ENCODE measurements around the gene HECW1. TPM values are rescaled to one million over a fixed set of nuclear protein-coding genes. Genes with fewer than 3 reads are reported as not detected.
"Not testable (repeated sequence)": the region's sequence is repeated elsewhere in the genome, so short reads cannot be mapped to it uniquely, and the experiment has no call there.

The HECW1 gene
- 0.46 and 0.82 TPM in 2 replicates for total RNA-seq

GRCh38 chr7:43112459-43112940 is at the start of gene HECW1:
TSS of gene HECW1 (plus strand) at chr7:43112647. CDS start at chr7:43243906, 131,259 bp downstream.
- peak within 1 kb of the TSS; percentile 32 for H3K4me3 ChIP-seq (ENCODE audit: low read depth, low read length)
- peaks cover 47% of the 10 kb centered on the region for H3K27me3 ChIP-seq (ENCODE audit: control insufficient read depth, insufficient read depth, low read length)
- no peak for TF ChIP-seq CTCF (IDR thresholded peaks at IDR 0.05; ENCODE audit: insufficient read depth, low read length, poor library complexity, severe bottlenecking)
- no peaks in the 10 kb centered on the region for H3K36me3 ChIP-seq (ENCODE audit: control insufficient read depth, insufficient read depth, low read length)
- DNase-seq (ENCODE audit: low read depth) = no peak

- DNase-seq (ENCODE audit: low read depth) = no peak
- H3K4me3 ChIP-seq (ENCODE audit: low read depth, low read length) = no peak overlapping the region
- H3K36me3 ChIP-seq (ENCODE audit: control insufficient read depth, insufficient read depth, low read length) = no peaks in the 10 kb centered on the region
- peak; percentile 49 for TF ChIP-seq CTCF (IDR thresholded peaks at IDR 0.05; ENCODE audit: insufficient read depth, low read length, poor library complexity, severe bottlenecking)
- H3K27me3 ChIP-seq (ENCODE audit: control insufficient read depth, insufficient read depth, low read length) = no peaks in the 10 kb centered on the region
These were observed 40.8 kb upstream of the HECW1 start for GRCh38 chr7:43071604-43072003.

GRCh38 chr7:43072530-43072929 is 39.9 kb upstream of the HECW1 start:
- Histone ChIP-seq H3K27me3 (ENCODE audit: control insufficient read depth, insufficient read depth, low read length) (no peaks in the 10 kb centered on the region), H3K4me3 (ENCODE audit: low read depth, low read length) (no peak overlapping the region), H3K36me3 (ENCODE audit: control insufficient read depth, insufficient read depth, low read length) (no peaks in the 10 kb centered on the region)
- DNase-seq (ENCODE audit: low read depth) = no peak
- TF ChIP-seq CTCF (IDR thresholded peaks at IDR 0.05; ENCODE audit: insufficient read depth, low read length, poor library complexity, severe bottlenecking) = no peak

GRCh38 chr7:43073811-43074210 is 38.6 kb upstream of the HECW1 start:
- not testable (repeated sequence) for H3K27me3 ChIP-seq (ENCODE audit: control insufficient read depth, insufficient read depth, low read length); H3K36me3 ChIP-seq (ENCODE audit: control insufficient read depth, insufficient read depth, low read length); H3K4me3 ChIP-seq (ENCODE audit: low read depth, low read length); DNase-seq (ENCODE audit: low read depth)

- Histone ChIP-seq H3K4me3 (ENCODE audit: low read depth, low read length) (no peak overlapping the region), H3K36me3 (ENCODE audit: control insufficient read depth, insufficient read depth, low read length) (no peaks in the 10 kb centered on the region), H3K27me3 (ENCODE audit: control insufficient read depth, insufficient read depth, low read length) (no peaks in the 10 kb centered on the region)
- no peak for TF ChIP-seq CTCF (IDR thresholded peaks at IDR 0.05; ENCODE audit: insufficient read depth, low read length, poor library complexity, severe bottlenecking)
- DNase-seq (ENCODE audit: low read depth) = no peak
These were observed 36.2 kb upstream of the HECW1 start for GRCh38 chr7:43076189-43076605.

- H3K4me3 ChIP-seq (ENCODE audit: low read depth, low read length) = no peak overlapping the region
- no peaks in the 10 kb centered on the region for H3K36me3 ChIP-seq (ENCODE audit: control insufficient read depth, insufficient read depth, low read length)
- no peaks in the 10 kb centered on the region for H3K27me3 ChIP-seq (ENCODE audit: control insufficient read depth, insufficient read depth, low read length)
These were observed 35.8 kb upstream of the HECW1 start for GRCh38 chr7:43076606-43077005.

More at GRCh38 chr7:43076606-43077005, 35.8 kb upstream of the HECW1 start:
- no peak for DNase-seq (ENCODE audit: low read depth)
- no peak for TF ChIP-seq CTCF (IDR thresholded peaks at IDR 0.05; ENCODE audit: insufficient read depth, low read length, poor library complexity, severe bottlenecking)
